HFF-Myc (cell line): ENCODE data around the gene BAG3.
A peak's percentile ranks its signal among the peaks of the same experiment; 100 is the strongest.

Experiments
- DNase-seq: peaks from one replicate; pipeline ENCODE4 v3.0.0-alpha.2; 2011; ENCODE audit warnings: low read depth; ENCODE audit errors: extremely low read depth
- H3K4me3 ChIP-seq: replicated peaks from 2 replicates; pipeline ENCODE4 v1.5.1; 2011; ENCODE audit warnings: low read depth, mild to moderate bottlenecking, control low read depth, low read length
- CTCF ChIP-seq: IDR thresholded peaks from 2 replicates; pipeline ENCODE4 v1.5.1; 2012; ENCODE audit warnings: mild to moderate bottlenecking, low read depth, low read length, control low read depth; ENCODE audit errors: missing control alignments

The BAG3 gene

GRCh38 chr10:119650692-119651513 is at the start of gene BAG3:
TSS of gene BAG3 (plus strand) at chr10:119651380. CDS start at chr10:119651676, 296 bp downstream.
- no peak for TF ChIP-seq CTCF
- H3K4me3 ChIP-seq: peak within 1 kb of the TSS; percentile 73
- DNase-seq: peak; percentile 67

GRCh38 chr10:119602241-119603095 is 48.7 kb upstream of the BAG3 start:
- no peak for DNase-seq
- peak; percentile 69 for TF ChIP-seq CTCF
- no peak overlapping the region for H3K4me3 ChIP-seq

GRCh38 chr10:119604468-119604867 is 46.7 kb upstream of the BAG3 start:
- no peak for TF ChIP-seq CTCF
- no peak for DNase-seq
- H3K4me3 ChIP-seq: no peak overlapping the region

GRCh38 chr10:119608316-119609155 is 42.6 kb upstream of the BAG3 start:
- no peak for DNase-seq
- H3K4me3 ChIP-seq: no peak overlapping the region
- peak; percentile 79 for TF ChIP-seq CTCF

GRCh38 chr10:119609516-119609915 is 41.7 kb upstream of the BAG3 start:
- no peak for DNase-seq
- TF ChIP-seq CTCF: no peak
- no peak overlapping the region for H3K4me3 ChIP-seq

GRCh38 chr10:119611433-119611832 is 39.7 kb upstream of the BAG3 start:
- no peak for TF ChIP-seq CTCF
- no peak for DNase-seq
- H3K4me3 ChIP-seq: no peak overlapping the region
